GM19438 (cell line): ENCODE measurements around the gene DEPDC1.

Experiments
- ATAC-seq: cut with Tn5 transposase; IDR thresholded peaks from one replicate; pipeline ENCODE4 v1.9.1; 2021; ENCODE audit warnings: low read depth; ENCODE audit not compliant: unreplicated experiment

DEPDC1 gene

DNA sequence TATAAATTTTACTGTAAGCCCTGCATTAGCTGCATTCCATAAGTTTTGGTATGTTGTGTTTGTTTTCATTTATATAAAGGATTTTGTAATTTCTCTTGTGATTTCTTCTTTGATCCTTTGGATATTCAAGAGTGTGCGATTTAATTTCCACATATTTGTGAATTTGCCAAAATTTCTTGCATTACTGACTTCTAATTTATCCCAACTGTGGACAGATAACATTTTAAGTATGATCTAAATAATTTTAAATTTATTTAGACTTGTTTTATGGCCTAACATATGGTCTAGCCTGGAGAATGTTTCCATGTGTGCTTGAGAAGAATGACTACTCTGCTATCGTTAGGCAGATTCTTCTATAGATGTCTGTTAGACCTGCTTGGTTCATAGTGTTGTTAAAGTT is 70.3 kb downstream of the DEPDC1 start:
- no peak for ATAC-seq
